Vagina (tissue), 2 donors: Measurements from ENCODE around the gene FNDC3A.

Source experiments
- CTCF ChIP-seq, 3 experiments: fragments of 450-650 bp in 2 of 3; fragments of 200-600 bp in 1 of 3; sonication (generic) in 1 of 3; IDR thresholded peaks; one replicate each; pipeline ENCODE4 v1.5.1; 2017 to 2019; ENCODE audit warnings: antibody characterized with exemption in 3 of 3, mild to moderate bottlenecking in 2 of 3, moderate library complexity in 2 of 3
- POLR2A ChIP-seq, 2 donors: fragments of 450-650 bp; IDR thresholded peaks; one replicate each; pipeline ENCODE4 v1.6.1; 2017; ENCODE audit warnings: antibody characterized with exemption in 2 of 2, mild to moderate bottlenecking in 2 of 2, moderate library complexity in 2 of 2
- POLR2AphosphoS5 ChIP-seq, 2 donors: sonication (generic); formaldehyde crosslinking; IDR thresholded peaks; one replicate each; pipeline ENCODE4 v1.9.0; 2017; ENCODE audit warnings: antibody characterized with exemption in 2 of 2, mild to moderate bottlenecking in 2 of 2, low read depth in 1 of 2; ENCODE audit not compliant: insufficient read depth in 1 of 2

GRCh38 chr13:49084961-49085360, 109.2 kb downstream of the FNDC3A start:
- TF ChIP-seq POLR2A (IDR thresholded peaks at IDR 0.05) (no peak), CTCF (IDR thresholded peaks at IDR 0.05) (no peak), POLR2AphosphoS5 (IDR thresholded peaks at IDR 0.05; ENCODE audit: insufficient read depth in 1 of 2, low read depth in 1 of 2) (no peak)
